HepG2 (cell line): ENCODE results near the gene MMS19. TPM values are rescaled to one million over a fixed set of nuclear protein-coding genes. Genes with fewer than 3 reads are reported as not detected.

Source experiments
- CHD2 ChIP-seq: IDR thresholded peaks from 2 replicates; pipeline ENCODE4 v1.6.1; 2011; ENCODE audit warnings: low read depth, low read length, improper control_type of control experiment
- E2F5 ChIP-seq: sonication (generic); formaldehyde crosslinking; conservative IDR thresholded peaks from 2 replicates; pipeline ENCODE4 v1.4.0; 2020; ENCODE audit warnings: missing genetic modification reagents
- KLF11 ChIP-seq: IDR thresholded peaks from 2 replicates; pipeline ENCODE4 v1.6.1; 2016; ENCODE audit warnings: missing compliant biosample characterization
- KLF16 ChIP-seq, 2 experiments: sonication (generic) in 1 of 2; formaldehyde crosslinking in 1 of 2; IDR thresholded peaks; 2 replicates each; pipeline versions ENCODE4 v1.6.1 to v1.8.0; 2016 to 2023; ENCODE audit warnings: missing genetic modification reagents in 2 of 2, missing compliant biosample characterization in 1 of 2
- LRRFIP1 ChIP-seq: sonication (generic); formaldehyde crosslinking; conservative IDR thresholded peaks from 2 replicates; pipeline ENCODE4 v1.4.0; 2020; ENCODE audit warnings: missing genetic modification reagents
- MAX ChIP-seq: IDR thresholded peaks from 2 replicates; pipeline ENCODE4 v1.6.1; 2012; ENCODE audit warnings: inconsistent platforms
- NFAT5 ChIP-seq: sonication (generic); formaldehyde crosslinking; IDR thresholded peaks from 2 replicates; pipeline ENCODE4 v1.4.0; 2020; ENCODE audit warnings: missing genetic modification reagents
- RERE ChIP-seq: IDR thresholded peaks from 2 replicates; pipeline ENCODE4 v1.6.1; 2016; ENCODE audit warnings: low read depth, missing genetic modification reagents, missing compliant biosample characterization
- ZNF260 ChIP-seq: sonication (generic); formaldehyde crosslinking; IDR thresholded peaks from 2 replicates; pipeline ENCODE4 v1.4.0; 2020; ENCODE audit warnings: missing genetic modification reagents, low read depth, mild to moderate bottlenecking, borderline replicate concordance
- ZNF354B ChIP-seq: sonication (generic); formaldehyde crosslinking; IDR thresholded peaks from 2 replicates; pipeline ENCODE4 v1.8.0; 2022; ENCODE audit warnings: mild to moderate bottlenecking, missing genetic modification reagents
- polyA plus RNA-seq, 8 experiments: library from polyadenylated mRNA; depleted of rRNA in 3 of 8; stranded (reverse) in 7 of 8; unstranded in 1 of 8; fragments of >200 nt; fragmentation: Illumina TruSeq in 4 of 8; extraction: Trizol in 4 of 8; gene quantifications; 2 replicates each; pipeline versions ENCODE4 v1.2.1 to v1.2.3, GENCODE V29; 2011 to 2016; ENCODE audit warnings: low read depth in 4 of 8, missing spikeins in 1 of 8, mixed read lengths in 1 of 8; ENCODE audit not compliant: insufficient read depth in 1 of 8
- total RNA-seq, 5 experiments: library from RNA; depleted of rRNA; stranded (reverse); fragments of >200 nt; fragmentation: Illumina TruSeq; extraction: Trizol; gene quantifications; 2 replicates each; pipeline ENCODE4 v1.2.3, GENCODE V29; 2016; ENCODE audit warnings: low read depth in 1 of 5

The MMS19 gene
- total and polyA plus RNA-seq, 2 of the 13 experiments (the other 11 are each of a cell fraction or from before 2014, with no cell fraction given), result 76.4 to 107 TPM

GRCh38 chr10:97425964-97426775, 72.1 kb downstream of the MMS19 start, which contains the start of gene PGAM1 (continued):
- TF ChIP-seq NFAT5 (CRISPR knock-in tag), result 0 out of 2 replicates have a peak, but pooled peaks have one; percentile 29
- peak; percentile 68; the same call in 1 of the 2 replicates for TF ChIP-seq KLF11 (CRISPR knock-in tag)
- TF ChIP-seq ZNF260 (CRISPR knock-in tag), result no peak
- peak in 1 of 2 experiments; percentile 53; a peak in 1 of 4 replicates for TF ChIP-seq KLF16 (CRISPR knock-in tag; IDR thresholded peaks at IDR 0.05)
- TF ChIP-seq CHD2, result peak; percentile 63
- TF ChIP-seq E2F5, result peak; percentile 71
- no peak for TF ChIP-seq LRRFIP1 (CRISPR knock-in tag)
- peak; percentile 17; the same call in 1 of the 2 replicates for TF ChIP-seq RERE
- TF ChIP-seq MAX, result peak; percentile 61; the same call in 1 of the 2 replicates
- no peak for TF ChIP-seq ZNF354B
